Suprapubic skin (tissue), 4 donors: Measurements from ENCODE around the gene RAB34. TPM values are rescaled to one million over a fixed set of nuclear protein-coding genes. Genes with fewer than 3 reads are reported as not detected.

Experiments
- DNase-seq, 2 donors: peaks; one replicate each; pipeline ENCODE4 v3.0.0-alpha.2; 2019; ENCODE audit warnings: low spot score in 2 of 2
- H3K27ac ChIP-seq: fragments of 200-600 bp; sonication (generic); one replicate; pipeline ENCODE4 v1.5.1; 2019
- H3K27me3 ChIP-seq: fragments of 200-600 bp; sonication (generic); one replicate; pipeline ENCODE4 v1.5.1; 2019
- H3K36me3 ChIP-seq: fragments of 200-600 bp; sonication (generic); one replicate; pipeline ENCODE4 v1.5.1; 2019
- H3K4me1 ChIP-seq: fragments of 200-600 bp; sonication (generic); one replicate; pipeline ENCODE4 v1.5.1; 2019
- H3K4me3 ChIP-seq: fragments of 200-600 bp; sonication (generic); one replicate; pipeline ENCODE4 v1.5.1; 2019; ENCODE audit warnings: mild to moderate bottlenecking
- H3K9me3 ChIP-seq: fragments of 200-600 bp; sonication (generic); one replicate; pipeline ENCODE4 v1.5.1; 2019
- EP300 ChIP-seq: sonication (generic); formaldehyde crosslinking; IDR thresholded peaks from one replicate; pipeline ENCODE4 v1.6.1; 2017; ENCODE audit warnings: antibody characterized with exemption
- POLR2A ChIP-seq, 2 donors: fragments of 450-650 bp; IDR thresholded peaks; one replicate each; pipeline ENCODE4 v1.6.1; 2017; ENCODE audit warnings: antibody characterized with exemption in 2 of 2, mild to moderate bottlenecking in 2 of 2, moderate library complexity in 2 of 2
- POLR2AphosphoS5 ChIP-seq, 3 donors: sonication (generic); formaldehyde crosslinking; IDR thresholded peaks; one replicate each; pipeline ENCODE4 v1.6.1; 2017; ENCODE audit warnings: antibody characterized with exemption in 3 of 3
- WGBS: methylation state at CpG from one replicate; pipeline ENCODE4 v1.1.5; 2018; 5-methylcytosine and 5-hydroxymethylcytosine counted together
- total RNA-seq, 4 donors: library from RNA; depleted of rRNA; stranded (reverse); fragments of >200 nt; gene quantifications; one replicate each; pipeline ENCODE4 v1.1.0, GENCODE V29; 2016
- TF ChIP-seq, protein P1 (sequence below), 2 donors: fragments of 200-600 bp in 1 of 2; fragments of 450-650 bp in 1 of 2; sonication (generic) in 1 of 2; IDR thresholded peaks; one replicate each; pipeline ENCODE4 v1.5.1; 2016 to 2019; ENCODE audit warnings: antibody characterized with exemption in 2 of 2, mild to moderate bottlenecking in 1 of 2, moderate library complexity in 1 of 2

The RAB34 gene
- total RNA-seq, 4 donors from 2014 or later, result 60.7 to 96.1 (median 77.6) TPM

DNA sequence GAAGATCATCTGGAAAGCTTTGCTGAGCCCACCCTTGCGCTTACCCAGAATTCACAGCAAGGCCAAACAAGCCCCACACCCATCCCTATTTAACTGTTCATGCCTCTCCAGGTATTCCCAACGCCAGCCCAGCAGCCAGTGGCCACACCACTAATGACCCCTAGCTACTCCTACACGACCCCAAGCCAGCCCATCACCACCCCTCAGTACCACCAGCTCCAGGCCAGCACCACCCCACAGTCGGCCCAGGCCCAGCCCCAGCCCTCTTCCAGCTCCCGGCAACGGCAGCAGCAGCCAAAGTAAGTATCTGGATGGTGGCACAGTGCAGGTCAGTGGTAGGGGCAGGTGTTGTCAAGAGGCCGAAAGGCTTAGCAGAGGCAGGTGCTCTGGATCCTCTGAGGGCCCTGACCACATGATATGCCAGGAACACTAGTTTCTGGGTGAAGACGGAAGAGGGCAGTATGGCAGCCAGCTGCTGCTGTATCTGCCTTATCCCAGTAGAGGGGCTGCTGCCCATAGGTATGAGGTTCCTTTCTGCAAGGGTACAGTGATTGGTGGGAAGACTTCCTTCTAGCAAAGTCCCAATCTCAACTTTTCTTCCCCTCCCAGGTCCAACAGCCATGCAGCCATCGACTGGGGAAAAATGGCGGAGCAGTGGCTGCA, 16.7 kb downstream of the RAB34 start:
- Histone ChIP-seq H3K27me3 (no peaks in the 10 kb centered on the region), H3K4me1 (no peaks in the 10 kb centered on the region), H3K27ac (no peak overlapping the region), H3K36me3 (peaks cover 93% of the 10 kb centered on the region), H3K4me3 (no peak overlapping the region), H3K9me3 (no peaks in the 10 kb centered on the region)
- DNase-seq, result no peak
- no peak for TF ChIP-seq EP300
- TF ChIP-seq, protein P1, sequence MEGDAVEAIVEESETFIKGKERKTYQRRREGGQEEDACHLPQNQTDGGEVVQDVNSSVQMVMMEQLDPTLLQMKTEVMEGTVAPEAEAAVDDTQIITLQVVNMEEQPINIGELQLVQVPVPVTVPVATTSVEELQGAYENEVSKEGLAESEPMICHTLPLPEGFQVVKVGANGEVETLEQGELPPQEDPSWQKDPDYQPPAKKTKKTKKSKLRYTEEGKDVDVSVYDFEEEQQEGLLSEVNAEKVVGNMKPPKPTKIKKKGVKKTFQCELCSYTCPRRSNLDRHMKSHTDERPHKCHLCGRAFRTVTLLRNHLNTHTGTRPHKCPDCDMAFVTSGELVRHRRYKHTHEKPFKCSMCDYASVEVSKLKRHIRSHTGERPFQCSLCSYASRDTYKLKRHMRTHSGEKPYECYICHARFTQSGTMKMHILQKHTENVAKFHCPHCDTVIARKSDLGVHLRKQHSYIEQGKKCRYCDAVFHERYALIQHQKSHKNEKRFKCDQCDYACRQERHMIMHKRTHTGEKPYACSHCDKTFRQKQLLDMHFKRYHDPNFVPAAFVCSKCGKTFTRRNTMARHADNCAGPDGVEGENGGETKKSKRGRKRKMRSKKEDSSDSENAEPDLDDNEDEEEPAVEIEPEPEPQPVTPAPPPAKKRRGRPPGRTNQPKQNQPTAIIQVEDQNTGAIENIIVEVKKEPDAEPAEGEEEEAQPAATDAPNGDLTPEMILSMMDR (IDR thresholded peaks at IDR 0.05), result no peak
- no peak for TF ChIP-seq POLR2A (IDR thresholded peaks at IDR 0.05)
- no peak for TF ChIP-seq POLR2AphosphoS5 (IDR thresholded peaks at IDR 0.05)
- 90% methylated on average over 9 of the region's 10 CpGs for WGBS

GRCh38 chr17:28700278-28700677, 17.4 kb downstream of the RAB34 start:
- 79% methylated on average over 7 of the region's 8 CpGs for WGBS
- H3K4me3 ChIP-seq, result no peak overlapping the region
- DNase-seq, result no peak
- H3K4me1 ChIP-seq, result no peaks in the 10 kb centered on the region
- H3K27me3 ChIP-seq, result no peaks in the 10 kb centered on the region
- H3K36me3 ChIP-seq, result peaks cover 100% of the 10 kb centered on the region
- H3K9me3 ChIP-seq, result no peaks in the 10 kb centered on the region
- TF ChIP-seq, protein P1 (IDR thresholded peaks at IDR 0.05), result no peak
- TF ChIP-seq POLR2AphosphoS5 (IDR thresholded peaks at IDR 0.05) (no peak), POLR2A (IDR thresholded peaks at IDR 0.05) (no peak), EP300 (no peak)
- H3K27ac ChIP-seq, result no peak overlapping the region

- peaks cover 100% of the 10 kb centered on the region for H3K36me3 ChIP-seq
- H3K4me3 ChIP-seq, result no peak overlapping the region
- no peaks in the 10 kb centered on the region for H3K4me1 ChIP-seq
- DNase-seq, result no peak
- WGBS, result 88% methylated on average over 6 of the region's 6 CpGs
- no peak overlapping the region for H3K27ac ChIP-seq
- no peaks in the 10 kb centered on the region for H3K27me3 ChIP-seq
- no peaks in the 10 kb centered on the region for H3K9me3 ChIP-seq
- TF ChIP-seq POLR2AphosphoS5 (IDR thresholded peaks at IDR 0.05) (no peak), EP300 (no peak)
Measured at GRCh38 chr17:28698253-28698941, 19.3 kb downstream of the RAB34 start.

DNA sequence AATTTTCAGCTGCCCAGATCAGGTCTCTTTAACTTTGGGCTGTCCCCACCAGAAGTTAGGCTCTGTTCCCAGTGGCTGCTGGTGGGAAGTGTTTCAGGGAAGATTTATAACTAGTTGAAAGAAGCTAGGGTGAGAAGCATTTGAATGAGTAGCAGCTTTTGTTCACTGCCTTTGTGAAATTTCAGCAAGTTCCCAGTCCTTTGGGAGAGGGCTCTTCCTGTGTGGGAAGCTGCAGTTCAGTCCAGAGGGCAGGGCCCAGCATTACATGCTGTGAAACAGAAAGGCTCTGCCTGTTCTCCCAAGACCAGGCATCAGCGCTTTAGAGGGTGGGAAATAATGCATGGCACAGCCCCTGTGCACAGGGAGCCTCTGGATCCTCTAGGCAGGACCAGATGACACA, 23.8 kb downstream of the RAB34 start:
- Histone ChIP-seq H3K27ac (no peak overlapping the region), H3K9me3 (no peaks in the 10 kb centered on the region), H3K4me1 (no peaks in the 10 kb centered on the region), H3K4me3 (no peak overlapping the region), H3K27me3 (no peaks in the 10 kb centered on the region), H3K36me3 (peaks cover 100% of the 10 kb centered on the region)
- DNase-seq, result no peak
- 54% methylated on average over 1 of the region's 1 CpG for WGBS
- TF ChIP-seq, protein P1 (IDR thresholded peaks at IDR 0.05), result no peak
- TF ChIP-seq POLR2A (IDR thresholded peaks at IDR 0.05), result no peak
- no peak for TF ChIP-seq EP300
- no peak for TF ChIP-seq POLR2AphosphoS5 (IDR thresholded peaks at IDR 0.05)

DNA sequence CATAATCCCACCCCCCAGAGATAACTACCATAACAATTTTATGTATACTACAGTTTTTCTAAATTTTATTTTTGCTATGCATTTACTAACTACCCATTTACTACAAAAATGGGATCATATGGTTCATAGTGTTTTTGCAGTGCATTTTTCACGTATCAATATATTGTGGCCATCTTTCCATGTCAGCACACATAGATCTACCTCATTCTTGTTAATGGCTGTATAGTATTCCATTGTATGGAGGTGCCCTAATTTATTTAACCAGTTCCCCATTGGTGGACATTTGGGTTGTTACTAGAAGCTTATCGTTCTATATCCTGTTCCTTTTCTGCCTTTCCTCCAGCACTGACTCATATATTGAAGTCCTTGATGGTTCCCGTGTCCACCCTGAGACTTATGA, 28.7 kb downstream of the RAB34 start:
- Histone ChIP-seq H3K4me1 (peaks cover 5% of the 10 kb centered on the region), H3K4me3 (no peak overlapping the region), H3K27ac (no peak overlapping the region), H3K36me3 (peaks cover 100% of the 10 kb centered on the region), H3K9me3 (no peaks in the 10 kb centered on the region), H3K27me3 (no peaks in the 10 kb centered on the region)
- 100% methylated on average over 3 of the region's 3 CpGs for WGBS
- DNase-seq, result no peak
- no peak for TF ChIP-seq POLR2AphosphoS5 (IDR thresholded peaks at IDR 0.05)

- Histone ChIP-seq H3K36me3 (peaks cover 100% of the 10 kb centered on the region), H3K27ac (no peak overlapping the region), H3K27me3 (no peaks in the 10 kb centered on the region), H3K4me3 (no peak overlapping the region), H3K9me3 (no peaks in the 10 kb centered on the region), H3K4me1 (peaks cover 5% of the 10 kb centered on the region)
- TF ChIP-seq POLR2AphosphoS5 (IDR thresholded peaks at IDR 0.05) (no peak), POLR2A (IDR thresholded peaks at IDR 0.05) (no peak), EP300 (no peak)
- TF ChIP-seq, protein P1 (IDR thresholded peaks at IDR 0.05), result no peak
- DNase-seq, result no peak
- WGBS, result 94% methylated on average over 4 of the region's 4 CpGs
Measured at GRCh38 chr17:28688481-28688880, 29.2 kb downstream of the RAB34 start.
